ENCODE data around the gene TMOD4. TPM values are rescaled to one million over a fixed set of nuclear protein-coding genes. Genes with fewer than 3 reads are reported as not detected.
A peak's percentile ranks its signal among the peaks of the same experiment; 100 is the strongest.

TMOD4 gene
- total and polyA plus RNA-seq, 9 of the 15 experiments (the other 6 are each of a cell fraction or from before 2014, with no cell fraction given), result 0.18 to 1.8 (median 1.1) TPM; not detected in 1

GRCh38 chr1:151165738-151166504, 9.9 kb downstream of the TMOD4 start, which contains the start of the genes LYSMD1 and SCNM1 (continued):
- TF ChIP-seq CREB3L1 (IDR thresholded peaks at IDR 0.05; ENCODE audit: borderline replicate concordance, low read depth) (peak; percentile 96), POLR2AphosphoS2 (IDR thresholded peaks at IDR 0.05; ENCODE audit: low read length) (no peak), THRA (IDR thresholded peaks at IDR 0.05) (no peak), FOSL1 (tag; conservative IDR thresholded peaks at IDR 0.05) (peak; percentile 53; the same call in 1 of the 2 replicates), FOXM1 (IDR thresholded peaks at IDR 0.05; ENCODE audit: low read depth) (peak; percentile 65), FOXM1 (CRISPR knock-in tag; IDR thresholded peaks at IDR 0.05; ENCODE audit: low read depth) (no peak), JUNB (CRISPR knock-in tag; conservative IDR thresholded peaks at IDR 0.05) (no peak), ZBTB8A (IDR thresholded peaks at IDR 0.05; ENCODE audit: partially characterized antibody) (peak; percentile 100), ETV1 (tag; conservative IDR thresholded peaks at IDR 0.05; ENCODE audit: low read depth) (peak; percentile 100), ZNF589 (CRISPR knock-in tag; IDR thresholded peaks at IDR 0.05; ENCODE audit: low read depth) (peak; percentile 91), FIP1L1 (IDR thresholded peaks at IDR 0.05; ENCODE audit: low read depth, low read length, poor library complexity, severe bottlenecking) (no peak), PHB (CRISPR knock-in tag; IDR thresholded peaks at IDR 0.05) (0 out of 2 replicates have a peak, but pooled peaks have one; percentile 50), ZNF324 (CRISPR knock-in tag; IDR thresholded peaks at IDR 0.05) (no peak), TCF7 (IDR thresholded peaks at IDR 0.05; ENCODE audit: borderline replicate concordance) (peak; percentile 52; the same call in 1 of the 2 replicates), TAF7 (tag; IDR thresholded peaks at IDR 0.05) (0 out of 2 replicates have a peak, but pooled peaks have one; percentile 11), ETS1 (conservative IDR thresholded peaks at IDR 0.05; ENCODE audit: control insufficient read depth, low read depth, low read length) (peak; percentile 100), SIN3B (IDR thresholded peaks at IDR 0.05; ENCODE audit: low read depth) (peak; percentile 64), TCF3 (CRISPR knock-in tag; IDR thresholded peaks at IDR 0.05) (peak; percentile 23; the same call in 1 of the 2 replicates), ATF7 (IDR thresholded peaks at IDR 0.05) (peak; percentile 84), HMGXB4 (CRISPR knock-in tag; IDR thresholded peaks at IDR 0.05) (peak; percentile 51; the same call in 1 of the 2 replicates), TBL1XR1 (IDR thresholded peaks at IDR 0.05; ENCODE audit: low read length in 2 of 2) (peak in 1 of 2 experiments; percentile 34; a peak in 1 of 4 replicates), TARDBP (IDR thresholded peaks at IDR 0.05) (peak; percentile 90), NR2C2 (CRISPR knock-in tag; IDR thresholded peaks at IDR 0.05) (peak; percentile 93), NR2C2 (tag; IDR thresholded peaks at IDR 0.05) (peak; percentile 99)
